Glutamatergic neuron (in vitro differentiated cells): ENCODE measurements around the gene SNX19. TPM values are rescaled to one million over a fixed set of nuclear protein-coding genes. Genes with fewer than 3 reads are reported as not detected.
A peak's percentile ranks its signal among the peaks of the same experiment; 100 is the strongest.

Source experiments
- DNase-seq: peaks from one replicate; pipeline ENCODE4 v3.0.0; 2022
- H3K27ac Mint-ChIP-seq: one replicate; pipeline ENCODE4 v1.8.0; 2020; ENCODE audit warnings: mild to moderate bottlenecking, mixed read lengths, inconsistent platforms; ENCODE audit not compliant: unreplicated experiment
- H3K27me3 Mint-ChIP-seq: one replicate; pipeline ENCODE4 v1.8.0; 2020; ENCODE audit warnings: mild to moderate bottlenecking, moderate library complexity, mixed read lengths, inconsistent platforms; ENCODE audit not compliant: unreplicated experiment
- H3K36me3 Mint-ChIP-seq: one replicate; pipeline ENCODE4 v1.8.0; 2020; ENCODE audit warnings: mild to moderate bottlenecking, mixed read lengths, inconsistent platforms; ENCODE audit not compliant: unreplicated experiment
- H3K4me1 Mint-ChIP-seq: one replicate; pipeline ENCODE4 v1.8.0; 2020; ENCODE audit warnings: mild to moderate bottlenecking, low read depth, mixed read lengths, inconsistent platforms; ENCODE audit not compliant: unreplicated experiment
- H3K4me3 Mint-ChIP-seq: one replicate; pipeline ENCODE4 v1.8.0; 2020; ENCODE audit warnings: mild to moderate bottlenecking, mixed read lengths, inconsistent platforms; ENCODE audit not compliant: unreplicated experiment
- H3K9me3 Mint-ChIP-seq: one replicate; pipeline ENCODE4 v1.8.0; 2020; ENCODE audit warnings: mild to moderate bottlenecking, moderate library complexity, mixed read lengths, inconsistent platforms; ENCODE audit not compliant: unreplicated experiment
- long read RNA-seq: library from polyadenylated mRNA; unstranded; transcript quantifications from one replicate; pipeline ENCODE4 v2.0.0, GENCODE V29; 2020; ENCODE audit not compliant: unreplicated experiment
- total RNA-seq: library from RNA; stranded (reverse); fragmentation: NEBNext Ultra II Directional; extraction: Animal tissue kit (Norgen Biotek cat#: 25700); gene quantifications from one replicate; pipeline ENCODE4 v1.2.1, GENCODE V29; 2021; ENCODE audit not compliant: unreplicated experiment
- TF ChIP-seq, protein P1 (sequence below): fragments of 200-600 bp; sonication (generic); IDR thresholded peaks from one replicate; pipeline ENCODE4 v1.5.0; 2021; ENCODE audit not compliant: partially characterized antibody, unreplicated experiment

The SNX19 gene, protein sequence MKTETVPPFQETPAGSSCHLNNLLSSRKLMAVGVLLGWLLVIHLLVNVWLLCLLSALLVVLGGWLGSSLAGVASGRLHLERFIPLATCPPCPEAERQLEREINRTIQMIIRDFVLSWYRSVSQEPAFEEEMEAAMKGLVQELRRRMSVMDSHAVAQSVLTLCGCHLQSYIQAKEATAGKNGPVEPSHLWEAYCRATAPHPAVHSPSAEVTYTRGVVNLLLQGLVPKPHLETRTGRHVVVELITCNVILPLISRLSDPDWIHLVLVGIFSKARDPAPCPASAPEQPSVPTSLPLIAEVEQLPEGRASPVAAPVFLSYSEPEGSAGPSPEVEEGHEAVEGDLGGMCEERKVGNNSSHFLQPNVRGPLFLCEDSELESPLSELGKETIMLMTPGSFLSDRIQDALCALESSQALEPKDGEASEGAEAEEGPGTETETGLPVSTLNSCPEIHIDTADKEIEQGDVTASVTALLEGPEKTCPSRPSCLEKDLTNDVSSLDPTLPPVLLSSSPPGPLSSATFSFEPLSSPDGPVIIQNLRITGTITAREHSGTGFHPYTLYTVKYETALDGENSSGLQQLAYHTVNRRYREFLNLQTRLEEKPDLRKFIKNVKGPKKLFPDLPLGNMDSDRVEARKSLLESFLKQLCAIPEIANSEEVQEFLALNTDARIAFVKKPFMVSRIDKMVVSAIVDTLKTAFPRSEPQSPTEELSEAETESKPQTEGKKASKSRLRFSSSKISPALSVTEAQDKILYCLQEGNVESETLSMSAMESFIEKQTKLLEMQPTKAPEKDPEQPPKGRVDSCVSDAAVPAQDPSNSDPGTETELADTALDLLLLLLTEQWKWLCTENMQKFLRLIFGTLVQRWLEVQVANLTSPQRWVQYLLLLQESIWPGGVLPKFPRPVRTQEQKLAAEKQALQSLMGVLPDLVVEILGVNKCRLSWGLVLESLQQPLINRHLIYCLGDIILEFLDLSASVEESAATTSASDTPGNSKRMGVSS
- 65.5 TPM for total RNA-seq
- long read RNA-seq, full-length matches to known transcripts = 3 of 7 reads
- long read RNA-seq, partial matches to known transcripts = 0 of 7 reads
- long read RNA-seq, other reads (novel, unspliced or antisense) = 4 of 7 reads

DNA sequence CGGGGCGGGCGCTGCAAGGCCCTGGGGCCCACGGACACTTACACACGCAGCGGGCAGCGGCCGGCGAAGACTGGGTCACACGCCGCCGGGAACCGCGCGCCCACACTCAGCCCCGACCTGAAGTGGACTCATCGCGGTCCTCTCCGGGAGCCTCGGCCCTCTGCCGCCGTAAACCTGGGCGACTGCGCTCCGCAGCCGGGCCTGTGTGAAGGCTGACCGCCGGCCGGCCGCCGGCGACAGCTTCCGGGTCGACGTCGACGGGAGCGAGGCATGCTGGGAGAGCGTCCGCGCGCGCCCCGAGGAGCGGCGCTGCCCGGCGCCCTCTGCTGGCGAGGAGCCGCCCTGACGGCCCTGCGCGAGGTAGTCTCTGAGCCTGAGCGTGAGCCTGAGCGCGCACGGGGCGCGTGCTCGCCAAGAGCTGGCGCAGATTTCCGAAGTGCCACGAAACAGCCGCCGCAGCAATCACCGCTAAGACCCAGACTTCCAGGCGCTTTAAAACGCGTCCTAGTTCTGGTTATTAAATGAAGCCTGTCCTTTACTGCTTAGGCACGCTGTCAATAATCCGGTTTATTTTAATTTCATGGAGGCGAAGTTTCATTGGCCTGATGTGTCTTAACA is at the start of gene SNX19:
SNX19 (minus strand) TSS at position 242 of the 618 bp plus-strand sequence. CDS start 540 bp downstream, outside the sequence.
- H3K36me3 Mint-ChIP-seq = no peaks in the 10 kb centered on the region
- H3K27me3 Mint-ChIP-seq = peaks cover 4% of the 10 kb centered on the region
- peak within 1 kb of the TSS; percentile 79 for H3K27ac Mint-ChIP-seq
- TF ChIP-seq, protein P1, sequence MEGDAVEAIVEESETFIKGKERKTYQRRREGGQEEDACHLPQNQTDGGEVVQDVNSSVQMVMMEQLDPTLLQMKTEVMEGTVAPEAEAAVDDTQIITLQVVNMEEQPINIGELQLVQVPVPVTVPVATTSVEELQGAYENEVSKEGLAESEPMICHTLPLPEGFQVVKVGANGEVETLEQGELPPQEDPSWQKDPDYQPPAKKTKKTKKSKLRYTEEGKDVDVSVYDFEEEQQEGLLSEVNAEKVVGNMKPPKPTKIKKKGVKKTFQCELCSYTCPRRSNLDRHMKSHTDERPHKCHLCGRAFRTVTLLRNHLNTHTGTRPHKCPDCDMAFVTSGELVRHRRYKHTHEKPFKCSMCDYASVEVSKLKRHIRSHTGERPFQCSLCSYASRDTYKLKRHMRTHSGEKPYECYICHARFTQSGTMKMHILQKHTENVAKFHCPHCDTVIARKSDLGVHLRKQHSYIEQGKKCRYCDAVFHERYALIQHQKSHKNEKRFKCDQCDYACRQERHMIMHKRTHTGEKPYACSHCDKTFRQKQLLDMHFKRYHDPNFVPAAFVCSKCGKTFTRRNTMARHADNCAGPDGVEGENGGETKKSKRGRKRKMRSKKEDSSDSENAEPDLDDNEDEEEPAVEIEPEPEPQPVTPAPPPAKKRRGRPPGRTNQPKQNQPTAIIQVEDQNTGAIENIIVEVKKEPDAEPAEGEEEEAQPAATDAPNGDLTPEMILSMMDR = peak; percentile 95
- peak within 1 kb of the TSS; percentile 85 for H3K4me3 Mint-ChIP-seq
- H3K4me1 Mint-ChIP-seq = peaks cover 4% of the 10 kb centered on the region
- peaks cover 5% of the 10 kb centered on the region for H3K9me3 Mint-ChIP-seq
- DNase-seq = peak; percentile 96

DNA sequence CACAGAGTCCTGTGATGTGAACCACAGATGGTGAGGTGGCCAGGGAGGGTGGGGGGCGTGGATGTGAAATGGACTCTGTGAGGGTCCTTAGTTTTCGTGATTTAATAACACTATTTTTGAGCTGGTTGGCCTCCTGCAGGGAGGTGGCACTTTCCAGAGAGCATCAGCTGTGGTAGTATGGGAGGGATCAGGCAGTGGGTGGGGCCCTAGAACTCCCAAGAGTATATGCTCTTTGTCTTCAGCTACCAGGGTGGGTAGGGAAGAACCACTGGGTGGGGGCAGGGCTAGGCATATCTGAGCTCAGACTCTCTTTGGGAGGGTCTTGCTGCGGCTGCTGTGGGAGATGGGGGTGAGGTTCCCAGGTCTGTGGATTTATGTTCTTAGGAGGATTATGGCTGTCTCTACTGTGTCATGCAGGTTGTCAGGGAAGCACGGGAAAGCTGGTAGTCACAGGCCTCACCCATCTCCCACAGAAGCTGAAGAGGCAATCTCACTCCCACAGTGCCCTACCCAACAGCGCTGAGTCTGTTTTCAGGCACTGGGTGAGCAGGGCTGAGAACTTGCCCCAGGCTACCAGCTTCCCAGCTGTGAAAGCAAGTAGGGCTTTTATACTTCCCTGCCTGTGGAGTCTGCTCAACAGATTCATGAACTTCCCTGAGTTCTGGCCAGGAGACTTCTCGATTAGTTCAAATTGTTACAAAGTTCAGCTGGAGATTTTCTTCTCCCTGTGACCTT is 47.9 kb upstream of the SNX19 start:
- TF ChIP-seq, protein P1 = no peak
- H3K36me3 Mint-ChIP-seq = peaks cover 10% of the 10 kb centered on the region
- H3K4me1 Mint-ChIP-seq = no peaks in the 10 kb centered on the region
- no peak overlapping the region for H3K27ac Mint-ChIP-seq
- no peaks in the 10 kb centered on the region for H3K27me3 Mint-ChIP-seq
- peaks cover 3% of the 10 kb centered on the region for H3K9me3 Mint-ChIP-seq
- DNase-seq = no peak
- no peak overlapping the region for H3K4me3 Mint-ChIP-seq

DNA sequence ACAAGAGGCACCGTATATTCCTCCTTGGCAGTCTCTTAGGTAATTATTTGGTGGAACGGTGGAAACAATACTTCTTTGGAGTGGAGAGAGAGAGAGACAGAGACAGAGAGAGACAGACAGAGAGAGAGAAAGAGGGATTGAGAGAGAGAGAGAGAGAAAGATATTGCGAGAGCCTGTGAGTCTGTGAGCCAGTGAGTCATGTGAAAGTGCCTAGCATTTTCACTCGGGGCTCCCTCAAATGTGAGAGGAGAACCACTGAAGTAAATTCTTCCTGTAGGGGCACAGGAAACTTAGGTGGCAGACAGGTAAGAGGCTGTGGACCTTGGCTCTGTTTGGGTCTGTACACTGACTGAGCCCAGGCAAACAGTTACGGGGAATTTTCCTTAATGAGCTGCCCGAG is 31.6 kb upstream of the SNX19 start:
- TF ChIP-seq, protein P1 = no peak
- DNase-seq = no peak
- H3K4me3 Mint-ChIP-seq = no peak overlapping the region
- H3K36me3 Mint-ChIP-seq = no peaks in the 10 kb centered on the region
- H3K9me3 Mint-ChIP-seq = no peaks in the 10 kb centered on the region
- no peaks in the 10 kb centered on the region for H3K27me3 Mint-ChIP-seq
- H3K4me1 Mint-ChIP-seq = no peaks in the 10 kb centered on the region
- H3K27ac Mint-ChIP-seq = no peak overlapping the region

DNA sequence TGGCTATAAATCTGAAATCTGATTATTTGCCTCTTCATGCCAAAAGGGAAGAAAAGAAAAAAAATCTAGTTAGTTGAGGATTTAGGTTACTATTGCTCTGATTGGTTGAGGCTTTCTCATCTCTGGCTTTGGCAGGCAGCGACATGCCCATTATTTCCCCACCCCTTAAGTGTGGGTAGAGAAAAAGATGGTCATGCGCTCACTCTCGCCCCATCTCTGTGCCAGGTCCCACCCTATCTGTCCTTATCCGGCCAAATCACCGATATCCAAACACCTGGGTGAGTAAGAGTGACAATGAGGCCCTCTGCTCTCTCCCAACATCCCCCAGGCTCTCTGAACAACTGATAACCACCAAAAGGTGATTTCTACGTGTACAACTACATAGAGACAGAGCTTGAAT is 31.2 kb upstream of the SNX19 start:
- DNase-seq = no peak
- no peaks in the 10 kb centered on the region for H3K27me3 Mint-ChIP-seq
- H3K27ac Mint-ChIP-seq = no peak overlapping the region
- no peak overlapping the region for H3K4me3 Mint-ChIP-seq
- no peaks in the 10 kb centered on the region for H3K9me3 Mint-ChIP-seq
- no peaks in the 10 kb centered on the region for H3K36me3 Mint-ChIP-seq
- TF ChIP-seq, protein P1 = no peak
- no peaks in the 10 kb centered on the region for H3K4me1 Mint-ChIP-seq
